Neural progenitor cell (in vitro differentiated cells): Measurements from ENCODE around the gene HLA-F. TPM values are rescaled to one million over a fixed set of nuclear protein-coding genes. Genes with fewer than 3 reads are reported as not detected.

Source experiments
- DNase-seq: peaks from one replicate; pipeline ENCODE4 v3.0.0-alpha.2; 2016; ENCODE audit warnings: low spot score
- H2AFZ ChIP-seq: fragments of 200-600 bp; sonication (generic); replicated peaks from 2 replicates; pipeline ENCODE4 v1.6.1; 2016; ENCODE audit warnings: antibody characterized with exemption
- H3F3A ChIP-seq: fragments of 200-600 bp; sonication (generic); 2 replicates; pipeline ENCODE4 v1.6.1; 2016; ENCODE audit warnings: antibody characterized with exemption, low read depth
- H3K27ac ChIP-seq: fragments of 200-600 bp; sonication (generic); 2 replicates; pipeline ENCODE4 v1.5.1; 2016; ENCODE audit warnings: mild to moderate bottlenecking
- H3K27me3 ChIP-seq: fragments of 200-600 bp; sonication (generic); 2 replicates; pipeline ENCODE4 v1.6.1; 2016; ENCODE audit warnings: mild to moderate bottlenecking, moderate library complexity
- H3K36me3 ChIP-seq: fragments of 200-600 bp; sonication (generic); 2 replicates; pipeline ENCODE4 v1.5.1; 2016
- H3K4me1 ChIP-seq: fragments of 200-600 bp; sonication (generic); 2 replicates; pipeline ENCODE4 v1.6.1; 2016; ENCODE audit warnings: mixed run types
- H3K4me2 ChIP-seq: fragments of 200-600 bp; sonication (generic); 2 replicates; pipeline ENCODE4 v1.6.1; 2016
- H3K4me3 ChIP-seq: fragments of 200-600 bp; sonication (generic); 2 replicates; pipeline ENCODE4 v1.5.1; 2016
- H3K79me2 ChIP-seq: fragments of 200-600 bp; sonication (generic); 2 replicates; pipeline ENCODE4 v1.6.1; 2016; ENCODE audit warnings: low read depth
- H3K9ac ChIP-seq: fragments of 200-600 bp; sonication (generic); 2 replicates; pipeline ENCODE4 v1.6.1; 2016
- H3K9me3 ChIP-seq: fragments of 200-600 bp; sonication (generic); 2 replicates; pipeline ENCODE4 v1.5.1; 2016; ENCODE audit warnings: low read depth
- H4K20me1 ChIP-seq: fragments of 200-600 bp; sonication (generic); 2 replicates; pipeline ENCODE4 v1.6.1; 2016; ENCODE audit warnings: low read depth
- H3K27ac Mint-ChIP-seq: 3 replicates; pipeline ENCODE4 v1.8.0; 2021; ENCODE audit warnings: mixed read lengths
- H3K27me3 Mint-ChIP-seq: 2 replicates; pipeline ENCODE4 v1.8.0; 2022; ENCODE audit warnings: low read depth, mild to moderate bottlenecking, inconsistent platforms, moderate library complexity, mixed read lengths; ENCODE audit not compliant: insufficient read depth
- H3K36me3 Mint-ChIP-seq: 3 replicates; pipeline ENCODE4 v1.8.0; 2021; ENCODE audit warnings: mixed read lengths
- H3K4me1 Mint-ChIP-seq: 3 replicates; pipeline ENCODE4 v1.8.0; 2021; ENCODE audit warnings: mixed read lengths
- H3K4me3 Mint-ChIP-seq: 3 replicates; pipeline ENCODE4 v1.8.0; 2021; ENCODE audit warnings: mild to moderate bottlenecking, moderate library complexity, mixed read lengths
- H3K9me3 Mint-ChIP-seq: 3 replicates; pipeline ENCODE4 v1.8.0; 2020; ENCODE audit warnings: mixed read lengths
- CTCF ChIP-seq: fragments of 200-600 bp; sonication (generic); IDR thresholded peaks from 2 replicates; pipeline ENCODE4 v1.5.1; 2017; ENCODE audit warnings: antibody characterized with exemption, mild to moderate bottlenecking
- EZH2 ChIP-seq: fragments of 200-600 bp; sonication (generic); IDR thresholded peaks from 2 replicates; pipeline ENCODE4 v1.6.1; 2017; ENCODE audit warnings: antibody characterized with exemption, mild to moderate bottlenecking, moderate library complexity
- EZH2phosphoT487 ChIP-seq: fragments of 200-600 bp; sonication (generic); IDR thresholded peaks from 2 replicates; pipeline ENCODE4 v1.6.1; 2017; ENCODE audit warnings: antibody characterized with exemption
- total RNA-seq: library from RNA; depleted of rRNA; stranded (reverse); fragments of >200 nt; gene quantifications from 2 replicates; pipeline ENCODE4 v1.2.3, GENCODE V29; 2015; ENCODE audit warnings: low replicate concordance

HLA-F gene
- total RNA-seq, 1 donor from 2014 or later = not detected

GRCh38 chr6:29726571-29727194 lies 3.4 kb downstream of the HLA-F start:
- Mint-ChIP-seq H3K4me1 (no peaks in the 10 kb centered on the region), H3K27ac (no peak overlapping the region), H3K9me3 (peaks cover 2% of the 10 kb centered on the region), H3K36me3 (no peaks in the 10 kb centered on the region), H3K27me3 (peaks cover 38% of the 10 kb centered on the region), H3K4me3 (peak overlapping the region; percentile 39)
- no peaks in the 10 kb centered on the region for H3K4me1 ChIP-seq
- TF ChIP-seq EZH2phosphoT487 = no peak
- no peak for TF ChIP-seq EZH2
- no peak for TF ChIP-seq CTCF
- H4K20me1 ChIP-seq = peaks cover 3% of the 10 kb centered on the region
- H3F3A ChIP-seq = no peaks in the 10 kb centered on the region
- no peaks in the 10 kb centered on the region for H3K79me2 ChIP-seq
- no peak overlapping the region for H3K27ac ChIP-seq
- H3K9me3 ChIP-seq = no peaks in the 10 kb centered on the region
- DNase-seq = no peak
- H3K4me2 ChIP-seq = no peak overlapping the region
- no peak overlapping the region for H2AFZ ChIP-seq
- no peak overlapping the region for H3K9ac ChIP-seq
- no peak overlapping the region for H3K4me3 ChIP-seq
- no peaks in the 10 kb centered on the region for H3K36me3 ChIP-seq
- peaks cover 74% of the 10 kb centered on the region for H3K27me3 ChIP-seq

GRCh38 chr6:29727637-29728036 lies 4.4 kb downstream of the HLA-F start:
- Histone ChIP-seq H4K20me1 (peaks cover 3% of the 10 kb centered on the region), H3K79me2 (no peaks in the 10 kb centered on the region)
- no peaks in the 10 kb centered on the region for H3K36me3 Mint-ChIP-seq

GRCh38 chr6:29728173-29728874 lies 5.1 kb downstream of the HLA-F start:
- Histone ChIP-seq H3F3A (no peaks in the 10 kb centered on the region), H3K9ac (no peak overlapping the region), H2AFZ (no peak overlapping the region), H3K27me3 (peaks cover 58% of the 10 kb centered on the region), H3K4me1 (no peaks in the 10 kb centered on the region), H3K4me2 (no peak overlapping the region), H3K9me3 (no peaks in the 10 kb centered on the region), H3K36me3 (no peaks in the 10 kb centered on the region), H3K4me3 (no peak overlapping the region), H3K27ac (no peak overlapping the region), H3K79me2 (no peaks in the 10 kb centered on the region), H4K20me1 (peaks cover 3% of the 10 kb centered on the region)
- peaks cover 23% of the 10 kb centered on the region for H3K27me3 Mint-ChIP-seq
- no peak overlapping the region for H3K4me3 Mint-ChIP-seq
- H3K4me1 Mint-ChIP-seq = no peaks in the 10 kb centered on the region
- H3K9me3 Mint-ChIP-seq = no peaks in the 10 kb centered on the region
- no peaks in the 10 kb centered on the region for H3K36me3 Mint-ChIP-seq
- H3K27ac Mint-ChIP-seq = no peak overlapping the region
- DNase-seq = no peak
- TF ChIP-seq CTCF (no peak), EZH2 (no peak)

More at GRCh38 chr6:29727637-29728036, 4.4 kb downstream of the HLA-F start:
- Mint-ChIP-seq H3K27me3 (peaks cover 30% of the 10 kb centered on the region), H3K4me1 (no peaks in the 10 kb centered on the region), H3K27ac (no peak overlapping the region), H3K4me3 (no peak overlapping the region), H3K9me3 (peaks cover 2% of the 10 kb centered on the region)
- Histone ChIP-seq H3K36me3 (no peaks in the 10 kb centered on the region), H3K9ac (no peak overlapping the region), H2AFZ (no peak overlapping the region), H3K9me3 (no peaks in the 10 kb centered on the region), H3K27me3 (peaks cover 64% of the 10 kb centered on the region), H3K4me2 (no peak overlapping the region), H3K4me3 (no peak overlapping the region), H3K4me1 (no peaks in the 10 kb centered on the region), H3K27ac (no peak overlapping the region), H3F3A (no peaks in the 10 kb centered on the region)
- no peak for TF ChIP-seq EZH2phosphoT487
- TF ChIP-seq EZH2 = no peak
- TF ChIP-seq CTCF = no peak
- no peak for DNase-seq
